22Rv1 (cell line): ENCODE data around the gene EMCN.

ENCODE experiments used
- CTCF ChIP-seq: fragments of 450-650 bp; IDR thresholded peaks from 2 replicates; pipeline ENCODE4 v1.5.1; 2017; ENCODE audit warnings: mild to moderate bottlenecking
- ZFX ChIP-seq: fragments of 450-650 bp; IDR thresholded peaks from 2 replicates; pipeline ENCODE4 v1.6.1; 2017; ENCODE audit warnings: antibody characterized with exemption, borderline replicate concordance

- TF ChIP-seq CTCF (no peak), ZFX (no peak)
These were observed 23.7 kb downstream of the EMCN start for GRCh38 chr4:100494166-100494565.
